Astrocyte (in vitro differentiated cells and primary cell): ENCODE results near the gene DHX35.

Source experiments
- EZH2 ChIP-seq: IDR thresholded peaks from 2 replicates; pipeline ENCODE4 v1.6.1; 2012; ENCODE audit warnings: mild to moderate bottlenecking, low read length, inconsistent platforms; ENCODE audit not compliant: insufficient read depth
- TF ChIP-seq, protein P1 (sequence below): IDR thresholded peaks from 2 replicates; pipeline ENCODE4 v1.5.1; 2011; ENCODE audit warnings: low read depth, mild to moderate bottlenecking, inconsistent platforms, low read length, moderate library complexity; ENCODE audit not compliant: insufficient read depth

DNA sequence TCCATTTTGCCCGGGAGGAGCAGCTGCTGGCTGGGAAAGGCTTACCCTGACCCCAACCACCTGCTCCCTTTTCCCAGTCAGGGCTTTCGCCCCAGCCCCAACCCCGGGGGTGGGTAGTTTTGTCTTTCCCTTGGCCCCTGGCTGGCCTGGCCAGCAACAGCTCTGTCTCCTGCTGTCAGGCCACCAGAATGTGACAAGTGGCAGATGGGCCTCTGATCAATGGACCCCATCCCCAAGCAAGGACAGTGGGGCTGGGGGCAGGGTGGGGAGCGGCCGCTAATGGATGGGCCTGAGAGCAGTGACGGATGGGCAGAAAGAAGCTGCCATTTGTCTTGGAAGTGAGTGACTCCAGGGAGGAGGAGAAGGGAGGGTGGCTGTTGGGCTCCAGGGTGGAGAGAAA lies 121.6 kb downstream of the DHX35 start:
- TF ChIP-seq, protein P1, sequence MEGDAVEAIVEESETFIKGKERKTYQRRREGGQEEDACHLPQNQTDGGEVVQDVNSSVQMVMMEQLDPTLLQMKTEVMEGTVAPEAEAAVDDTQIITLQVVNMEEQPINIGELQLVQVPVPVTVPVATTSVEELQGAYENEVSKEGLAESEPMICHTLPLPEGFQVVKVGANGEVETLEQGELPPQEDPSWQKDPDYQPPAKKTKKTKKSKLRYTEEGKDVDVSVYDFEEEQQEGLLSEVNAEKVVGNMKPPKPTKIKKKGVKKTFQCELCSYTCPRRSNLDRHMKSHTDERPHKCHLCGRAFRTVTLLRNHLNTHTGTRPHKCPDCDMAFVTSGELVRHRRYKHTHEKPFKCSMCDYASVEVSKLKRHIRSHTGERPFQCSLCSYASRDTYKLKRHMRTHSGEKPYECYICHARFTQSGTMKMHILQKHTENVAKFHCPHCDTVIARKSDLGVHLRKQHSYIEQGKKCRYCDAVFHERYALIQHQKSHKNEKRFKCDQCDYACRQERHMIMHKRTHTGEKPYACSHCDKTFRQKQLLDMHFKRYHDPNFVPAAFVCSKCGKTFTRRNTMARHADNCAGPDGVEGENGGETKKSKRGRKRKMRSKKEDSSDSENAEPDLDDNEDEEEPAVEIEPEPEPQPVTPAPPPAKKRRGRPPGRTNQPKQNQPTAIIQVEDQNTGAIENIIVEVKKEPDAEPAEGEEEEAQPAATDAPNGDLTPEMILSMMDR, result no peak
- no peak for TF ChIP-seq EZH2
